H1 (cell line): ENCODE measurements around the gene E2F8. TPM values are rescaled to one million over a fixed set of nuclear protein-coding genes. Genes with fewer than 3 reads are reported as not detected.

ENCODE experiments used
- CTCF ChIA-PET: fragments of 300-600 bp; sonication (Branson Sonifier 250); formaldehyde crosslinking; loops from one replicate; lab custom pipeline; 2021; ENCODE audit not compliant: partially characterized antibody; lab: Charles Lee
- POLR2A ChIA-PET: fragments of 300-600 bp; sonication (Branson Sonifier 250); formaldehyde crosslinking; loops from one replicate; lab custom pipeline; 2021; ENCODE audit warnings: inconsistent platforms; ENCODE audit not compliant: partially characterized antibody; lab: Charles Lee
- DNase-seq, 2 experiments: peaks; one replicate each; pipeline versions ENCODE4 v3.0.0 to v3.0.0-alpha.2; 2010 to 2022; ENCODE audit warnings: low spot score in 2 of 2, low read depth in 1 of 2, mixed read lengths in 1 of 2
- FAIRE-seq: peaks from 2 replicates; lab custom pipeline; 2011; peaks lifted over from hg19 to GRCh38; lab: Jason Lieb, UNC
- H2AFZ ChIP-seq: 2 replicates; pipeline ENCODE4 v1.8.1; 2012; ENCODE audit warnings: low read length, inconsistent platforms
- H2AK5ac ChIP-seq: 2 replicates; pipeline ENCODE4 v1.6.1; 2013; ENCODE audit warnings: low read depth, low read length
- H2BK120ac ChIP-seq: replicated peaks from 2 replicates; pipeline ENCODE3; 2013; ENCODE audit warnings: low read depth, low read length, inconsistent platforms
- H2BK12ac ChIP-seq: 2 replicates; pipeline ENCODE4 v1.6.1; 2013; ENCODE audit warnings: low read depth, low read length
- H2BK15ac ChIP-seq: 2 replicates; pipeline ENCODE4 v1.6.1; 2013; ENCODE audit warnings: low read length
- H2BK20ac ChIP-seq: 2 replicates; pipeline ENCODE4 v1.6.1; 2013; ENCODE audit warnings: low read length
- H2BK5ac ChIP-seq: 2 replicates; pipeline ENCODE4 v1.6.1; 2013; ENCODE audit warnings: low read depth, low read length
- H3K14ac ChIP-seq: 2 replicates; pipeline ENCODE4 v1.6.1; 2013; ENCODE audit warnings: inconsistent platforms; ENCODE audit not compliant: insufficient read length
- H3K18ac ChIP-seq: 2 replicates; pipeline ENCODE4 v1.6.1; 2013; ENCODE audit warnings: low read length; ENCODE audit errors: extremely low read depth
- H3K23ac ChIP-seq: 2 replicates; pipeline ENCODE4 v1.6.1; 2013; ENCODE audit warnings: inconsistent platforms; ENCODE audit not compliant: insufficient read length
- H3K23me2 ChIP-seq: 2 replicates; pipeline ENCODE4 v1.6.1; 2013; ENCODE audit warnings: low read depth, low read length
- H3K27ac ChIP-seq: 2 replicates; pipeline ENCODE4 v1.6.1; 2011; ENCODE audit warnings: low read depth, low read length, inconsistent platforms
- H3K27me3 ChIP-seq, 4 experiments: replicated peaks in 1 of 4; 1 replicate in 1 of 4; 2 replicates in 3 of 4; pipeline versions ENCODE4 v1.6.1 to v1.8.1; 2011 to 2013; ENCODE audit warnings: low read length in 3 of 4, mild to moderate bottlenecking in 3 of 4, inconsistent platforms in 2 of 4, mixed read lengths in 2 of 4, moderate library complexity in 1 of 4; ENCODE audit not compliant: control insufficient read depth in 3 of 4, insufficient read depth in 3 of 4; ENCODE audit errors: extremely low read depth in 1 of 4
- H3K36me3 ChIP-seq, 4 experiments: 2 replicates each; pipeline versions ENCODE4 v1.6.1 to v1.8.1; 2011 to 2013; ENCODE audit warnings: mild to moderate bottlenecking in 4 of 4, low read length in 3 of 4, moderate library complexity in 2 of 4, control low read depth in 1 of 4, inconsistent platforms in 1 of 4; ENCODE audit not compliant: insufficient read depth in 4 of 4, control insufficient read depth in 2 of 4
- H3K4ac ChIP-seq: replicated peaks from 2 replicates; pipeline ENCODE3; 2013; ENCODE audit warnings: low read length, low read depth, mixed read lengths, inconsistent platforms; ENCODE audit not compliant: insufficient read length
- H3K4me1 ChIP-seq, 4 experiments: replicated peaks in 1 of 4; 1 replicate in 1 of 4; 2 replicates in 3 of 4; pipeline versions ENCODE4 v1.6.1 to v1.8.1; 2011 to 2013; ENCODE audit warnings: low read length in 3 of 4, inconsistent platforms in 2 of 4, mixed read lengths in 1 of 4; ENCODE audit not compliant: insufficient read depth in 4 of 4, control insufficient read depth in 3 of 4
- H3K4me2 ChIP-seq, 2 experiments: 2 replicates each; pipeline versions ENCODE4 v1.6.1 to v1.8.1; 2011 to 2013; ENCODE audit warnings: low read depth in 2 of 2, low read length in 2 of 2, control low read depth in 1 of 2, inconsistent platforms in 1 of 2, mild to moderate bottlenecking in 1 of 2; ENCODE audit not compliant: insufficient read depth in 1 of 2
- H3K4me3 ChIP-seq, 4 experiments: fragments of 200-600, 300-600 bp in 1 of 4; sonication (generic), shearing (Covaris generic), sonication (Bioruptor Twin) in 1 of 4; 2 replicates each; pipeline versions ENCODE4 v1.5.1 to v1.8.1; 2011 to 2016; ENCODE audit warnings: low read length in 4 of 4, low read depth in 3 of 4, control low read depth in 2 of 4, inconsistent platforms in 2 of 4, mild to moderate bottlenecking in 2 of 4, mixed read lengths in 1 of 4, moderate library complexity in 1 of 4; ENCODE audit not compliant: insufficient read depth in 2 of 4; ENCODE audit errors: extremely low read depth in 1 of 4
- H3K56ac ChIP-seq: replicated peaks from 2 replicates; pipeline ENCODE3; 2013; ENCODE audit warnings: low read depth, mild to moderate bottlenecking, mixed read lengths, low read length, inconsistent platforms; ENCODE audit not compliant: insufficient read length
- H3K79me1 ChIP-seq: 2 replicates; pipeline ENCODE4 v1.6.1; 2013; ENCODE audit warnings: low read depth, low read length, control low read depth
- H3K79me2 ChIP-seq, 2 experiments: 2 replicates each; pipeline versions ENCODE4 v1.6.1 to v1.8.1; 2012 to 2013; ENCODE audit warnings: low read length in 2 of 2, mild to moderate bottlenecking in 2 of 2, inconsistent platforms in 1 of 2; ENCODE audit not compliant: insufficient read depth in 2 of 2, control insufficient read depth in 1 of 2
- H3K9ac ChIP-seq, 4 experiments: replicated peaks in 1 of 4; 1 replicate in 1 of 4; 2 replicates in 3 of 4; pipeline versions ENCODE4 v1.6.1 to v1.8.1; 2011 to 2013; ENCODE audit warnings: low read depth in 3 of 4, low read length in 3 of 4, control low read depth in 2 of 4, mild to moderate bottlenecking in 2 of 4, moderate library complexity in 2 of 4, inconsistent platforms in 1 of 4; ENCODE audit errors: extremely low read depth in 1 of 4
- H3K9me3 ChIP-seq, 2 experiments: 2 replicates each; pipeline versions ENCODE4 v1.6.1 to v1.8.1; 2012 to 2013; ENCODE audit warnings: mild to moderate bottlenecking in 2 of 2, moderate library complexity in 2 of 2, control low read depth in 1 of 2, inconsistent platforms in 1 of 2, low read depth in 1 of 2, low read length in 1 of 2, mixed read lengths in 1 of 2; ENCODE audit not compliant: insufficient read depth in 2 of 2
- H4K20me1 ChIP-seq, 2 experiments: replicated peaks in 1 of 2; 2 replicates each; pipeline versions ENCODE3 to v1.8.1; 2011 to 2013; ENCODE audit warnings: inconsistent platforms in 2 of 2, low read length in 2 of 2, mild to moderate bottlenecking in 1 of 2; ENCODE audit not compliant: insufficient read depth in 2 of 2, control insufficient read depth in 1 of 2
- H4K5ac ChIP-seq: 2 replicates; pipeline ENCODE4 v1.6.1; 2013; ENCODE audit warnings: low read length, low read depth, mixed read lengths, inconsistent platforms; ENCODE audit not compliant: insufficient read length
- H4K8ac ChIP-seq: 2 replicates; pipeline ENCODE4 v1.8.0; 2013; ENCODE audit warnings: mild to moderate bottlenecking, moderate library complexity, low read length, inconsistent platforms; ENCODE audit not compliant: insufficient read depth; ENCODE audit errors: extremely low read depth
- H4K91ac ChIP-seq: replicated peaks from 2 replicates; pipeline ENCODE3; 2013; ENCODE audit warnings: low read length, mixed read lengths, inconsistent platforms; ENCODE audit not compliant: insufficient read length
- CREB1 ChIP-seq: IDR thresholded peaks from 2 replicates; pipeline ENCODE4 v1.6.1; 2012; ENCODE audit warnings: inconsistent platforms
- HDAC6 ChIP-seq: IDR thresholded peaks from one replicate; pipeline ENCODE4 v1.7.1; 2012; ENCODE audit warnings: low read depth, mild to moderate bottlenecking, inconsistent platforms, low read length, moderate library complexity
- SIN3A ChIP-seq, 2 experiments: IDR thresholded peaks in 1 of 2; conservative IDR thresholded peaks in 1 of 2; 2 replicates each; pipeline ENCODE4 v1.6.1; 2011 to 2012; ENCODE audit warnings: low read length in 2 of 2, improper control_type of control experiment in 1 of 2, low read depth in 1 of 2, mild to moderate bottlenecking in 1 of 2
- SP4 ChIP-seq: IDR thresholded peaks from 2 replicates; pipeline ENCODE4 v1.6.1; 2012; ENCODE audit warnings: low read length, inconsistent platforms
- SUZ12 ChIP-seq: fragments of 200-600 bp; sonication (generic); IDR thresholded peaks from 2 replicates; pipeline ENCODE4 v1.6.1; 2012; ENCODE audit warnings: mild to moderate bottlenecking, inconsistent platforms, low read length, moderate library complexity, mixed read lengths
- WGBS, 2 experiments: shearing (Covaris generic) in 1 of 2; methylation state at CpG; one replicate each; pipeline versions ENCODE4 v1.1.6 to v1.1.7; 2013 to 2015; ENCODE audit warnings: low lambda C conversion rate in 2 of 2, mixed read lengths in 2 of 2, inconsistent platforms in 1 of 2, low coverage in 1 of 2, missing lambda C conversion rate in 1 of 2; ENCODE audit not compliant: insufficient replicate concordance in 2 of 2, insufficient coverage in 1 of 2, insufficient read length in 1 of 2; ENCODE audit errors: extremely low coverage in 1 of 2, missing lambda C conversion rate in 1 of 2; 5-methylcytosine and 5-hydroxymethylcytosine counted together
- polyA plus RNA-seq, 7 experiments: library from polyadenylated mRNA; depleted of rRNA in 3 of 7; stranded (reverse) in 5 of 7; unstranded in 2 of 7; fragments of >200 nt in 5 of 7; fragments of 200-250 nt in 2 of 7; gene quantifications; 1 replicate in 5 of 7; 2 replicates in 1 of 7; 4 replicates in 1 of 7; pipeline versions ENCODE4 v1.2.1 to v1.2.3, GENCODE V29; 2011 to 2013; ENCODE audit warnings: missing spikeins in 2 of 7, mixed read lengths in 2 of 7
- total RNA-seq: library from RNA; stranded (reverse); fragmentation: NEBNext Ultra II Directional; extraction: Animal tissue kit (Norgen Biotek cat#: 25700); gene quantifications from 2 replicates; pipeline ENCODE4 v1.2.1, GENCODE V29; 2021

E2F8 gene
- total and polyA plus RNA-seq, 2 of the 8 experiments (the other 6 are each of a cell fraction or from before 2014, with no cell fraction given) = 5.4 to 11.4 TPM

- H2BK15ac ChIP-seq = no peak overlapping the region
- no peaks in the 10 kb centered on the region for H3K79me1 ChIP-seq
- no peak overlapping the region for H3K4ac ChIP-seq
- H3K14ac ChIP-seq = no peak overlapping the region
- H3K56ac ChIP-seq = no peak overlapping the region
- H3K27ac ChIP-seq = no peak overlapping the region
- H2BK120ac ChIP-seq = no peak overlapping the region
- no peak overlapping the region for H3K4me2 ChIP-seq
- ChIA-PET CTCF (interaction anchor here (1.3 kb wide), 3 partner anchors 25 to 163 kb away, joined by 3 read pairs; no protein-coding TSS in a partner anchor), POLR2A (no interaction called here)
- H2AFZ ChIP-seq = no peak overlapping the region
- no peaks in the 10 kb centered on the region for H3K27me3 ChIP-seq
- WGBS, 2 experiments = 90% methylated on average over 5 of the region's 5 CpGs; no CpG with 5 or more reads in 1 of the 2 experiments
- H4K20me1 ChIP-seq = peaks cover 0 to 2% of the 10 kb centered on the region in 2 experiments
- no peak overlapping the region for H4K5ac ChIP-seq
- no peak overlapping the region for H4K91ac ChIP-seq
- no peaks in the 10 kb centered on the region for H3K79me2 ChIP-seq
- FAIRE-seq (no peak), DNase-seq (no peak)
- H2BK12ac ChIP-seq = no peak overlapping the region
- H2AK5ac ChIP-seq = no peak overlapping the region
- no peaks in the 10 kb centered on the region for H3K9me3 ChIP-seq
- H3K23me2 ChIP-seq = no peaks in the 10 kb centered on the region
- no peak overlapping the region for H4K8ac ChIP-seq
- H2BK20ac ChIP-seq = no peak overlapping the region
- peaks cover 0 to 34% (median 16%) of the 10 kb centered on the region in 4 experiments; a peak in 7 of 8 replicates for H3K36me3 ChIP-seq
- no peak overlapping the region for H3K9ac ChIP-seq
- no peak overlapping the region for H3K23ac ChIP-seq
- no peak overlapping the region for H3K4me3 ChIP-seq
- H3K4me1 ChIP-seq = no peaks in the 10 kb centered on the region
- no peak overlapping the region for H3K18ac ChIP-seq
- no peak overlapping the region for H2BK5ac ChIP-seq
- TF ChIP-seq SUZ12 (no peak), SP4 (no peak), CREB1 (no peak), HDAC6 (no peak), SIN3A (conservative IDR thresholded peaks at IDR 0.05 in 1 of 2, IDR thresholded peaks at IDR 0.05 in 1 of 2; ENCODE audit: low read depth in 1 of 2, low read length in 2 of 2) (no peak)
Measured at GRCh38 chr11:19234231-19234817, 6.4 kb downstream of the E2F8 start.
